Caco-2 (cell line): ENCODE data around the gene HNRNPA0. TPM values are rescaled to one million over a fixed set of nuclear protein-coding genes. Genes with fewer than 3 reads are reported as not detected.

Experiments
- BruUV-seq: library from RNA; stranded (reverse); fragments of 400-500 nt; replicated peaks from 2 replicates; lab custom pipeline; 2021; lab: Mats Ljungman, UMichigan
- CTCF ChIA-PET: fragments of 300-600 bp; sonication (Branson Sonifier 250); formaldehyde crosslinking; loops from one replicate; lab custom pipeline; 2022; ENCODE audit warnings: antibody characterized with exemption; lab: Charles Lee
- POLR2A ChIA-PET: fragments of 300-600 bp; sonication (Branson Sonifier 250); formaldehyde crosslinking; loops from one replicate; lab custom pipeline; 2022; ENCODE audit warnings: antibody characterized with exemption; lab: Charles Lee
- DNase-seq, 2 experiments: peaks; one replicate each; pipeline versions ENCODE4 v3.0.0 to v3.0.0-alpha.2; 2020 to 2022
- H3K27me3 ChIP-seq: replicated peaks from 2 replicates; pipeline ENCODE4 v1.6.0; 2011; ENCODE audit warnings: low read length; ENCODE audit not compliant: control insufficient read depth, insufficient read depth
- H3K36me3 ChIP-seq: 2 replicates; pipeline ENCODE4 v1.5.1; 2011; ENCODE audit warnings: low read length; ENCODE audit not compliant: control insufficient read depth, insufficient read depth
- H3K4me1 ChIP-seq: fragments of 250-450 bp; sonication (Bioruptor Pico); 2 replicates; pipeline ENCODE4 v1.5.1; 2020; ENCODE audit warnings: mild to moderate bottlenecking
- H3K4me3 ChIP-seq: 2 replicates; pipeline ENCODE4 v1.5.1; 2011; ENCODE audit warnings: low read depth, mild to moderate bottlenecking, control low read depth, low read length
- H3K9me3 ChIP-seq: fragments of 250-450 bp; sonication (Bioruptor Pico); 2 replicates; pipeline ENCODE4 v1.5.1; 2020; ENCODE audit warnings: mild to moderate bottlenecking, moderate library complexity
- H3K27ac Mint-ChIP-seq: one replicate; pipeline ENCODE4 v1.8.0; 2022; ENCODE audit warnings: mixed read lengths; ENCODE audit not compliant: unreplicated experiment
- H3K27me3 Mint-ChIP-seq: one replicate; pipeline ENCODE4 v1.8.0; 2022; ENCODE audit warnings: mixed read lengths; ENCODE audit not compliant: insufficient read depth, unreplicated experiment
- H3K36me3 Mint-ChIP-seq: one replicate; pipeline ENCODE4 v1.8.0; 2022; ENCODE audit warnings: mild to moderate bottlenecking, mixed read lengths; ENCODE audit not compliant: insufficient read depth, unreplicated experiment
- H3K4me1 Mint-ChIP-seq: one replicate; pipeline ENCODE4 v1.8.0; 2022; ENCODE audit warnings: low read depth, mixed read lengths; ENCODE audit not compliant: unreplicated experiment
- H3K4me3 Mint-ChIP-seq: one replicate; pipeline ENCODE4 v1.8.0; 2022; ENCODE audit warnings: mild to moderate bottlenecking, moderate library complexity, mixed read lengths; ENCODE audit not compliant: unreplicated experiment
- H3K9me3 Mint-ChIP-seq: one replicate; pipeline ENCODE4 v1.8.0; 2022; ENCODE audit warnings: mixed read lengths; ENCODE audit not compliant: unreplicated experiment
- intact Hi-C: fragments of 100-400 bp; cut with micrococcal nuclease; formaldehyde crosslinking; loops from one replicate; pipeline ENCODE4 v1.10.0; 2022; ENCODE audit not compliant: unreplicated experiment
- total RNA-seq: library from RNA; stranded (reverse); gene quantifications from 2 replicates; pipeline ENCODE4 v1.2.3, GENCODE V29; 2022
- TF ChIP-seq, protein P1 (sequence below), 2 experiments: fragments of 200-600 bp in 1 of 2; IDR thresholded peaks; 1 replicate in 1 of 2; 2 replicates in 1 of 2; pipeline versions ENCODE4 v1.5.1 to v1.8.0; 2011 to 2022; ENCODE audit warnings: antibody characterized with exemption in 1 of 2, control low read depth in 1 of 2, inconsistent platforms in 1 of 2, low read depth in 1 of 2, low read length in 1 of 2, mild to moderate bottlenecking in 1 of 2, moderate library complexity in 1 of 2; ENCODE audit not compliant: insufficient read depth in 1 of 2, severe bottlenecking in 1 of 2, unreplicated experiment in 1 of 2

HNRNPA0 gene
- total RNA-seq, 1 experiment from 2014 or later: 42.5 TPM

DNA sequence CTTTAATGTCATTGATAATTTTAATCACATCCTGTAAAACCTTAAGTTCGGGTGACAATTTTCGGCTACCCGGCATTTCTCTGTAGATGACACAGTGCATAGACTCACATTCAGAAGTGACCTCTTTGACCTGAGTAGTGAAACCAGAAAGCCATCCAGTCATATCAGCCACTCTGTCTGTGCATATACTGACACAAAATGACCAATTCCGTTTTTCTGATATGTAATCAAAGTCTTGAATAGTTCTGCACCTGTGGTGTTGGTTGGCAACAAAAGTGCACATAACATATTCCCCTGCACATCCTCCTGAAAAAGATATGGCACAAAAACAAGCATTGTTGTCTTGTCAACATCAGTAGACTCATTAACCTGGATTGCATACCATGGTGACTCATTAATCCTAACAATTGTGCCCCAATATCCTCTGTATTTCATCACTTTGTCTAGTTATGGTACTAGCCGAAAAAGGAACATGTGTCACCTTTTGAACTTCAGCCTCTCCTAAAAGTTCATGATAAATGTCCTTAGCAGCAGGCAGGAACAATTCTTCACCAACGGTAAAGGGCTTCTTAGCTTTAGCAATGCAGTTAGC lies 4.6 kb upstream of the HNRNPA0 start:
- H3K9me3 Mint-ChIP-seq: no peaks in the 10 kb centered on the region
- ChIA-PET CTCF (no interaction called here), POLR2A (no interaction called here)
- peaks cover 11% of the 10 kb centered on the region for H3K36me3 Mint-ChIP-seq
- no peak for DNase-seq
- H3K4me3 Mint-ChIP-seq: no peak overlapping the region
- no peaks in the 10 kb centered on the region for H3K4me1 Mint-ChIP-seq
- TF ChIP-seq, protein P1, sequence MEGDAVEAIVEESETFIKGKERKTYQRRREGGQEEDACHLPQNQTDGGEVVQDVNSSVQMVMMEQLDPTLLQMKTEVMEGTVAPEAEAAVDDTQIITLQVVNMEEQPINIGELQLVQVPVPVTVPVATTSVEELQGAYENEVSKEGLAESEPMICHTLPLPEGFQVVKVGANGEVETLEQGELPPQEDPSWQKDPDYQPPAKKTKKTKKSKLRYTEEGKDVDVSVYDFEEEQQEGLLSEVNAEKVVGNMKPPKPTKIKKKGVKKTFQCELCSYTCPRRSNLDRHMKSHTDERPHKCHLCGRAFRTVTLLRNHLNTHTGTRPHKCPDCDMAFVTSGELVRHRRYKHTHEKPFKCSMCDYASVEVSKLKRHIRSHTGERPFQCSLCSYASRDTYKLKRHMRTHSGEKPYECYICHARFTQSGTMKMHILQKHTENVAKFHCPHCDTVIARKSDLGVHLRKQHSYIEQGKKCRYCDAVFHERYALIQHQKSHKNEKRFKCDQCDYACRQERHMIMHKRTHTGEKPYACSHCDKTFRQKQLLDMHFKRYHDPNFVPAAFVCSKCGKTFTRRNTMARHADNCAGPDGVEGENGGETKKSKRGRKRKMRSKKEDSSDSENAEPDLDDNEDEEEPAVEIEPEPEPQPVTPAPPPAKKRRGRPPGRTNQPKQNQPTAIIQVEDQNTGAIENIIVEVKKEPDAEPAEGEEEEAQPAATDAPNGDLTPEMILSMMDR (IDR thresholded peaks at IDR 0.05; ENCODE audit: insufficient read depth in 1 of 2, low read depth in 1 of 2, low read length in 1 of 2, severe bottlenecking in 1 of 2, unreplicated experiment in 1 of 2): no peak
- Histone ChIP-seq H3K4me1 (peaks cover 15% of the 10 kb centered on the region), H3K9me3 (peaks cover 4% of the 10 kb centered on the region; the same call in 1 of the 2 replicates), H3K27me3 (no peaks in the 10 kb centered on the region), H3K36me3 (no peaks in the 10 kb centered on the region), H3K4me3 (no peak overlapping the region)
- intact Hi-C loops: no loop called here
- BruUV-seq: no TSS peak
- H3K27ac Mint-ChIP-seq: no peak overlapping the region
- H3K27me3 Mint-ChIP-seq: no peaks in the 10 kb centered on the region

GRCh38 chr5:137758121-137758520 lies 4.0 kb upstream of the HNRNPA0 start:
- Histone ChIP-seq H3K4me3 (no peak overlapping the region), H3K36me3 (no peaks in the 10 kb centered on the region), H3K9me3 (peaks cover 4% of the 10 kb centered on the region; the same call in 1 of the 2 replicates), H3K27me3 (no peaks in the 10 kb centered on the region), H3K4me1 (peaks cover 15% of the 10 kb centered on the region)
- no peaks in the 10 kb centered on the region for H3K4me1 Mint-ChIP-seq
- peaks cover 18% of the 10 kb centered on the region for H3K36me3 Mint-ChIP-seq
- ChIA-PET CTCF (no interaction called here), POLR2A (no interaction called here)
- no TSS peak for BruUV-seq
- no peak overlapping the region for H3K4me3 Mint-ChIP-seq
- no peak overlapping the region for H3K27ac Mint-ChIP-seq
- H3K27me3 Mint-ChIP-seq: no peaks in the 10 kb centered on the region
- intact Hi-C loops: no loop called here
- no peaks in the 10 kb centered on the region for H3K9me3 Mint-ChIP-seq
- TF ChIP-seq, protein P1 (IDR thresholded peaks at IDR 0.05; ENCODE audit: insufficient read depth in 1 of 2, low read depth in 1 of 2, low read length in 1 of 2, severe bottlenecking in 1 of 2, unreplicated experiment in 1 of 2): no peak
- DNase-seq: no peak

DNA sequence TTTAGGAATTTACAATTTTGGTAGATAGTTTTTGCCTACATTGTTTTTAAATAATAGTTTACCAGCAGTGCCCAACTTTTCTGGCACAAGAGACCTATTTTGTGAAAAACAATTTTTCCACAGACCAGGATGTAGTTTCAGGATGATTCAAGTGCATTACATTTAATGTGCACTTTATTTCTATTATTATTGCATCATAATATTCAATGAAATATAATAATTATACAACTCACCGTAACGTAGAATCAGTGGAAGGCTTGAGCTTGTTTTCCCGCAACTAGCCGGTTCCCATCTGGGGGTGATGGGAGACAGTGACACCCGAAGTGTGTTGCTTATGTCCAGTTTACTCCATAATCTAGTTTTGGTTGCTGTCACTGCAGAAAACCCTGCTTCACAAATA lies 3.5 kb upstream of the HNRNPA0 start:
- intact Hi-C loops: no loop called here
- H3K4me1 Mint-ChIP-seq: no peaks in the 10 kb centered on the region
- no peak overlapping the region for H3K4me3 Mint-ChIP-seq
- no peak overlapping the region for H3K27ac Mint-ChIP-seq
- no peak for DNase-seq
- H3K4me1 ChIP-seq: peaks cover 15% of the 10 kb centered on the region
- no peaks in the 10 kb centered on the region for H3K27me3 Mint-ChIP-seq
- no peaks in the 10 kb centered on the region for H3K9me3 Mint-ChIP-seq
- peaks cover 23% of the 10 kb centered on the region for H3K36me3 Mint-ChIP-seq
- no TSS peak for BruUV-seq
- no peak overlapping the region for H3K4me3 ChIP-seq
- H3K36me3 ChIP-seq: 0 out of 2 replicates have a peak, but pooled peaks cover 1% of the 10 kb centered on the region
- ChIA-PET CTCF (no interaction called here), POLR2A (no interaction called here)
- TF ChIP-seq, protein P1 (IDR thresholded peaks at IDR 0.05; ENCODE audit: insufficient read depth in 1 of 2, low read depth in 1 of 2, low read length in 1 of 2, severe bottlenecking in 1 of 2, unreplicated experiment in 1 of 2): no peak
- H3K27me3 ChIP-seq: no peaks in the 10 kb centered on the region
- H3K9me3 ChIP-seq: peaks cover 4% of the 10 kb centered on the region; the same call in 1 of the 2 replicates
